Peyer's patch (tissue), 4 donors: ENCODE data around the gene INPP5J. TPM values are rescaled to one million over a fixed set of nuclear protein-coding genes. Genes with fewer than 3 reads are reported as not detected.

ENCODE experiments used
- DNase-seq, 3 donors: peaks; one replicate each; pipeline ENCODE4 v3.0.0-alpha.2; 2017 to 2019
- H3K27ac ChIP-seq, 4 donors: fragments of 200-600 bp; sonication (generic); one replicate each; pipeline ENCODE4 v1.5.1; 2016 to 2019
- H3K27me3 ChIP-seq, 2 donors: fragments of 200-600 bp; sonication (generic); one replicate each; pipeline ENCODE4 v1.5.1; 2019
- H3K36me3 ChIP-seq, 3 donors: fragments of 200-600 bp; sonication (generic); one replicate each; pipeline ENCODE4 v1.5.1; 2016 to 2019
- H3K4me1 ChIP-seq, 4 donors: fragments of 200-600 bp; sonication (generic); one replicate each; pipeline ENCODE4 v1.5.1; 2016 to 2019
- H3K4me3 ChIP-seq, 4 donors: fragments of 200-600 bp; sonication (generic); 1 replicate in 3 of 4; 2 replicates in 1 of 4; pipeline ENCODE4 v1.5.1; 2016 to 2019; ENCODE audit warnings: mild to moderate bottlenecking in 1 of 4
- H3K9me3 ChIP-seq, 4 donors: fragments of 200-600 bp; sonication (generic); one replicate each; pipeline ENCODE4 v1.5.1; 2016 to 2019; ENCODE audit warnings: mild to moderate bottlenecking in 1 of 4
- CTCF ChIP-seq, 6 experiments: fragments of 450-650 bp in 4 of 6; fragments of 200-600 bp in 2 of 6; sonication (generic) in 1 of 6; IDR thresholded peaks; one replicate each; pipeline ENCODE4 v1.5.1; 2017 to 2019; ENCODE audit warnings: antibody characterized with exemption in 6 of 6, mild to moderate bottlenecking in 3 of 6, moderate library complexity in 1 of 6
- POLR2A ChIP-seq, 2 donors: fragments of 450-650 bp; IDR thresholded peaks; one replicate each; pipeline ENCODE4 v1.5.1; 2017; ENCODE audit warnings: antibody characterized with exemption in 2 of 2, mild to moderate bottlenecking in 2 of 2, moderate library complexity in 2 of 2
- total RNA-seq, 4 donors: library from RNA; depleted of rRNA; stranded (reverse); fragments of >200 nt; gene quantifications; one replicate each; pipeline ENCODE4 v1.1.0, GENCODE V29; 2016

The INPP5J gene
- total RNA-seq, 4 donors from 2014 or later, result 18.2 to 203 (median 156) TPM

- Histone ChIP-seq H3K27me3 (no peaks in the 10 kb centered on the region), H3K27ac (peak overlapping the region in 3 of 4 donors; percentile 77 to 96 (median 91)), H3K4me1 (peaks cover 0 to 14% (median 7%) of the 10 kb centered on the region in 4 donors), H3K4me3 (peak overlapping the region in 2 of 4 donors; percentile 61 to 79), H3K9me3 (no peaks in the 10 kb centered on the region), H3K36me3 (no peaks in the 10 kb centered on the region)
- TF ChIP-seq CTCF (IDR thresholded peaks at IDR 0.05), result no peak
- DNase-seq, result no peak
Observed at GRCh38 chr22:31122196-31122531, 602 bp upstream of the INPP5J start.

- Histone ChIP-seq H3K27ac (peak overlapping the region in 3 of 4 donors; percentile 77 to 96 (median 91)), H3K9me3 (no peaks in the 10 kb centered on the region), H3K4me1 (peaks cover 0 to 14% (median 5%) of the 10 kb centered on the region in 4 donors), H3K27me3 (no peaks in the 10 kb centered on the region), H3K36me3 (peaks cover 0 to 2% (median 0%) of the 10 kb centered on the region in 3 donors), H3K4me3 (peak overlapping the region in 3 of 4 donors; percentile 32 to 79 (median 61))
- DNase-seq, result no peak
- TF ChIP-seq POLR2A (IDR thresholded peaks at IDR 0.05), result no peak
- no peak for TF ChIP-seq CTCF (IDR thresholded peaks at IDR 0.05)
Observed at GRCh38 chr22:31123292-31123602, 481 bp downstream of the INPP5J start.

- no peak for TF ChIP-seq POLR2A (IDR thresholded peaks at IDR 0.05)
- TF ChIP-seq CTCF (IDR thresholded peaks at IDR 0.05), result no peak
- DNase-seq, result no peak
- Histone ChIP-seq H3K4me3 (peak overlapping the region in 2 of 4 donors; percentile 61 to 79), H3K9me3 (no peaks in the 10 kb centered on the region), H3K27ac (no peak overlapping the region), H3K27me3 (no peaks in the 10 kb centered on the region), H3K36me3 (peaks cover 0 to 5% (median 0%) of the 10 kb centered on the region in 3 donors), H3K4me1 (peaks cover 0 to 14% (median 4%) of the 10 kb centered on the region in 4 donors)
Observed at GRCh38 chr22:31124290-31124689, 1.5 kb downstream of the INPP5J start.

- Histone ChIP-seq H3K27ac (no peak overlapping the region), H3K4me1 (peaks cover 0 to 14% (median 3%) of the 10 kb centered on the region in 4 donors), H3K36me3 (peaks cover 0 to 5% (median 0%) of the 10 kb centered on the region in 3 donors), H3K27me3 (no peaks in the 10 kb centered on the region), H3K4me3 (peak overlapping the region in 1 of 4 donors; percentile 0), H3K9me3 (no peaks in the 10 kb centered on the region)
- TF ChIP-seq CTCF (IDR thresholded peaks at IDR 0.05) (no peak), POLR2A (IDR thresholded peaks at IDR 0.05) (no peak)
- no peak for DNase-seq
Observed at GRCh38 chr22:31124811-31125465, 2.2 kb downstream of the INPP5J start.

- H3K27me3 ChIP-seq, result no peaks in the 10 kb centered on the region
- TF ChIP-seq POLR2A (IDR thresholded peaks at IDR 0.05), result no peak
- TF ChIP-seq CTCF (IDR thresholded peaks at IDR 0.05), result no peak
- H3K36me3 ChIP-seq, result peaks cover 0 to 8% (median 0%) of the 10 kb centered on the region in 3 donors
- peaks cover 0 to 14% (median 3%) of the 10 kb centered on the region in 4 donors for H3K4me1 ChIP-seq
- no peak overlapping the region for H3K27ac ChIP-seq
- DNase-seq, result no peak
- H3K4me3 ChIP-seq, result no peak overlapping the region
- H3K9me3 ChIP-seq, result no peaks in the 10 kb centered on the region
Observed at GRCh38 chr22:31125521-31126117, 2.9 kb downstream of the INPP5J start.
